Nephron (organoid): ENCODE data around the gene BAIAP2.
A peak's percentile ranks its signal among the peaks of the same experiment; 100 is the strongest.

Experiments used
- H3K27ac Mint-ChIP-seq, 3 experiments: 2 replicates each; pipeline ENCODE4 v1.8.0; 2020; ENCODE audit warnings: mixed read lengths in 3 of 3, mild to moderate bottlenecking in 2 of 3, moderate library complexity in 1 of 3
- H3K27me3 Mint-ChIP-seq: 2 replicates; pipeline ENCODE4 v1.8.0; 2021; ENCODE audit warnings: low read depth, mild to moderate bottlenecking, moderate library complexity, mixed read lengths
- H3K36me3 Mint-ChIP-seq: 2 replicates; pipeline ENCODE4 v1.8.0; 2020; ENCODE audit warnings: low read depth, mixed read lengths
- H3K4me1 Mint-ChIP-seq: 2 replicates; pipeline ENCODE4 v1.8.0; 2020; ENCODE audit warnings: mixed read lengths
- H3K4me3 Mint-ChIP-seq, 3 experiments: 2 replicates each; pipeline ENCODE4 v1.8.0; 2020; ENCODE audit warnings: mild to moderate bottlenecking in 3 of 3, mixed read lengths in 3 of 3, moderate library complexity in 2 of 3
- H3K9me3 Mint-ChIP-seq: 2 replicates; pipeline ENCODE4 v1.8.0; 2020; ENCODE audit warnings: mixed read lengths
- TF ChIP-seq, protein P1 (sequence below), 3 experiments: fragments of 200-600 bp; sonication (generic); IDR thresholded peaks; one replicate each; pipeline ENCODE4 v1.5.0; 2021; ENCODE audit warnings: antibody characterized with exemption in 3 of 3; ENCODE audit not compliant: unreplicated experiment in 3 of 3

BAIAP2 gene

DNA sequence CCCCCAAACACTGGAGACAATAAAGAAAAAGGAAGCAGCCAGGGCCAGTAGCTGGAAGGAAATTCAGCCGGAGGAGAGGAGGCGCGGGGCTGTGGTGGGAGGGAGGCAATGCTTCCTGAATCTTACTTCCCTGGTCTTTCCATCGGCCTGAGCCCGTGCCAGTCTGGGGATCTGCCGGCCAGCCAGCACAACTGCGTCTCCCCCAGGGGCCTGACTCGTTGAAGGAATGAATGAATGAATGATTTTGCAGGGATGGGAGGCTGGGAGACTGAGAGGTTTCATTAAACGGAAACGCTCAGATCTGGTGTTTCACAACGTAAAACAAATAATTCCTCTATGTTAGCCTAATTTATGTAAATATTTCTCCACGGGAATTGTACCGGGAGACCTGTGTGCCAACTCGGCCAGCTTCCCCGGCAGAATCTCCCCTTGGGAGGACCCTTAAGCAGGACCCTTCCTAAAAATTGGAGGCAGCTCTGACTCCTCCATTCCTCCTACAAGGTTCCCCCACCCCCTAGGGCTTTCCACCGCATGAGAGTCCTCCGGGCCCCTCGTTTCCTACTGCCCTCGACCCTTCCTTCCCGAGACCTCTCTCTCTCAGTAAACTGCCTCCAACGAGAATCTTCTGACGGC lies 1.3 kb upstream of the BAIAP2 start:
- Mint-ChIP-seq H3K36me3 (peaks cover 17% of the 10 kb centered on the region), H3K27me3 (peaks cover 15% of the 10 kb centered on the region), H3K9me3 (no peaks in the 10 kb centered on the region), H3K4me3 (peak overlapping the region; percentile 93 to 97 (median 96)), H3K4me1 (peaks cover 57% of the 10 kb centered on the region), H3K27ac (peak overlapping the region; percentile 60 to 93 (median 85))
- TF ChIP-seq, protein P1, sequence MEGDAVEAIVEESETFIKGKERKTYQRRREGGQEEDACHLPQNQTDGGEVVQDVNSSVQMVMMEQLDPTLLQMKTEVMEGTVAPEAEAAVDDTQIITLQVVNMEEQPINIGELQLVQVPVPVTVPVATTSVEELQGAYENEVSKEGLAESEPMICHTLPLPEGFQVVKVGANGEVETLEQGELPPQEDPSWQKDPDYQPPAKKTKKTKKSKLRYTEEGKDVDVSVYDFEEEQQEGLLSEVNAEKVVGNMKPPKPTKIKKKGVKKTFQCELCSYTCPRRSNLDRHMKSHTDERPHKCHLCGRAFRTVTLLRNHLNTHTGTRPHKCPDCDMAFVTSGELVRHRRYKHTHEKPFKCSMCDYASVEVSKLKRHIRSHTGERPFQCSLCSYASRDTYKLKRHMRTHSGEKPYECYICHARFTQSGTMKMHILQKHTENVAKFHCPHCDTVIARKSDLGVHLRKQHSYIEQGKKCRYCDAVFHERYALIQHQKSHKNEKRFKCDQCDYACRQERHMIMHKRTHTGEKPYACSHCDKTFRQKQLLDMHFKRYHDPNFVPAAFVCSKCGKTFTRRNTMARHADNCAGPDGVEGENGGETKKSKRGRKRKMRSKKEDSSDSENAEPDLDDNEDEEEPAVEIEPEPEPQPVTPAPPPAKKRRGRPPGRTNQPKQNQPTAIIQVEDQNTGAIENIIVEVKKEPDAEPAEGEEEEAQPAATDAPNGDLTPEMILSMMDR (IDR thresholded peaks at IDR 0.05; ENCODE audit: unreplicated experiment in 3 of 3): no peak

DNA sequence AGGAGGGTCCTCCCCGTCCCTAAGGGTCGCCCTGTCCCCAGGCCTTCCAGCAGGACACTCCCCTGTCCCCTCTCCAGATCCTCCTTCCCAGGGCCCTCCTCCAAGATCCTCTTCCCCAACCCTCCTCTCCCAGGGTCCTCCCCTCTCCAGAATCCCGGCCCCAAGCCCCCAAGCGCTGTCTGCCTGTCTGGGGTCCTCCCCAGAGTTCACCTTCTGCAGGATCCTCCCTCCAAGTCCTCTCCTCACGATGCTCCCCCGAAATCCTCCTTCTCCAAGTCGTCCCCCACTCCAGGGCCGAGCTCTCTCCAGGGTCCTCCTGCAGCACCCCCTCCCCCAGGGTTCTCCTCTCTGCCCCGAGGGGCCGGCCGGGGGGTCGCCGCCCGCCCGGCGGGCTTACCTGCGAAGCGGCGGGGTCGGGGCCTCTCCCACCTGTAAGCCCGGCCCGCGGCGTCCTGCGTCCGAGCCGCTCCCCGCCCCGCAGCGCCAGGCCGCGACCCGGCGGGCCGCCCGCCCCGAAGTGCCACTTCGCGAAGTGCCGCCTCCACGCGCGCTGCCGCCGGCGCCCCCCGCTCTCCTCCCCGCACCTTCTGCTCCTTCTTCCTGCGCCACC lies 678 bp upstream of the BAIAP2 start:
- Mint-ChIP-seq H3K27me3 (peaks cover 14% of the 10 kb centered on the region), H3K36me3 (peaks cover 17% of the 10 kb centered on the region), H3K27ac (peak overlapping the region; percentile 60 to 93 (median 85)), H3K4me1 (peaks cover 59% of the 10 kb centered on the region), H3K4me3 (peak overlapping the region; percentile 93 to 97 (median 96)), H3K9me3 (no peaks in the 10 kb centered on the region)
- TF ChIP-seq, protein P1 (IDR thresholded peaks at IDR 0.05; ENCODE audit: unreplicated experiment in 3 of 3): no peak

DNA sequence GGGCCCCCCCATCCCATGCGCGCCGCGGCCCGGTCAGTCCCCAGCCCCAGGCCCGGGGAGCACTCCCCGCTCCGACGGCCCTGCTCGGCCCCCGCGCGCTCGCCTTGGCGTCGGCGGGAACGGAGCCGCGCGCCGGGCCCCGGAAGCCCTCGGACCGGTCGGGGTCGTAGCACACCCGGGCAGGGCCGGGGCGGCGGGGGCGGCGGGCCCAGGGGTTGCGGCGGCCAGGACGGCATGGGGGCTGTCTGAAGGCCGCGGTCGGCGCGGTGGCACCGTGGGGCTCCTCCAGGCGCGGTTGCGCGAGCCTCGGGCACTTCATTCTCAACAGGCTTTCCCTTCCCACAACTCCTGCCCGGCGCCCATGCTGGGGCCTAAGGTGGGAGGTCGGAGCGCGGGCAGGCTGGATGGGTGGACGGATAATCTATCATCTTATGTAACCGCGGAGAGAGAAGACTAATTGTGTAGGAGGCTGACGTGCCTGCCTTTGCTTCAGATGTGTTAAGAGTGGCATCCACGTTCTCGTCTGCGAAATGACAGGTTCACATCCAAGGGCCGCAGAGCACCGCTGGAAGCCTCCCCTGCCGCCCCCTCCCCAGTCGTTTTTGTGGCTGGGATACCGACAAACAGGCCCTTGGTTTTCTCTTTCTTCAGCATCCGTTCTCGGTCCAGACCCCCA lies 708 bp downstream of the BAIAP2 start:
- Mint-ChIP-seq H3K4me3 (peak overlapping the region; percentile 86 to 95 (median 88)), H3K27ac (peak overlapping the region; percentile 15 to 88 (median 69)), H3K4me1 (peaks cover 66% of the 10 kb centered on the region), H3K36me3 (peaks cover 13% of the 10 kb centered on the region), H3K27me3 (peaks cover 12% of the 10 kb centered on the region), H3K9me3 (no peaks in the 10 kb centered on the region)
- TF ChIP-seq, protein P1 (IDR thresholded peaks at IDR 0.05; ENCODE audit: unreplicated experiment in 3 of 3): no peak

DNA sequence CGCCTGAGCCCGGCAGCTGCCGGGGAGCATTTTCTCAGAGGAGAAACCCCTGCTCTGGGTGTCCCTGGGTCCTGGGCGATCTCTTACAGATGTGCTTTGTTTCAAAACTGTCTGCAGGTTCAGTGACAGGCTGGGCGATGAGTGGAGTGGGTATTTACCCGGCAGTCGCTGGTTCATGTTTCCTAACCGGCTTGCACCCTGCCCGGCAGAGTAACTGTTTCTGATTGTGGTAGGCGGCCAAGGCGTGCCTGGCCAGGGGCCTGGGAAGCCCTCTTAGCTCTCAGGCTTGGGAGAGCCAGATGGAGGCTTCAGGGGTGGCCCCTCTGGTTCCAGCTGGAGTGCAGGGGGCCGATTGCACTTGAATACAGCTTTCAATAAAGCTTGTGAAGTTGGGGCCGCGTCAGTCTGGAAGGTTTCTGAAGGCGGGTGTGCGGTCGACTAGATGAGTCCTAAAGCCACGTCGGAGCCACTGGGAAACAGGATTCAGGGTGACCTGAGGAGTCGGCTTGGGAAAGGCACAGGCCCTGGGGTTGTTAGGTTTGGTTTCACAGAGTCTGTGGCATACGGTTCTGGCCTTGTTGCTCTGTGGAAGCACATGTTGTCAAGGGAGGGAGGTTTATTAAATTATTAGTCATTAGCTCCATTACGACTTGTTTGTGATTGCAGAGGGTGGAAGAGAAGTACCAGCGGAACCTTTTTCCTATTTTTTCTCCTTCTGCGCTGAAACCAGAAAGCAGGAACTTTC lies 1.4 kb downstream of the BAIAP2 start:
- peaks cover 64% of the 10 kb centered on the region for H3K4me1 Mint-ChIP-seq
- H3K27me3 Mint-ChIP-seq: peaks cover 12% of the 10 kb centered on the region
- TF ChIP-seq, protein P1 (IDR thresholded peaks at IDR 0.05; ENCODE audit: unreplicated experiment in 3 of 3): no peak
- peak overlapping the region; percentile 15 to 88 (median 69) for H3K27ac Mint-ChIP-seq
- no peaks in the 10 kb centered on the region for H3K9me3 Mint-ChIP-seq
- H3K4me3 Mint-ChIP-seq: peak overlapping the region; percentile 86 to 95 (median 88)
- peaks cover 7% of the 10 kb centered on the region for H3K36me3 Mint-ChIP-seq

DNA sequence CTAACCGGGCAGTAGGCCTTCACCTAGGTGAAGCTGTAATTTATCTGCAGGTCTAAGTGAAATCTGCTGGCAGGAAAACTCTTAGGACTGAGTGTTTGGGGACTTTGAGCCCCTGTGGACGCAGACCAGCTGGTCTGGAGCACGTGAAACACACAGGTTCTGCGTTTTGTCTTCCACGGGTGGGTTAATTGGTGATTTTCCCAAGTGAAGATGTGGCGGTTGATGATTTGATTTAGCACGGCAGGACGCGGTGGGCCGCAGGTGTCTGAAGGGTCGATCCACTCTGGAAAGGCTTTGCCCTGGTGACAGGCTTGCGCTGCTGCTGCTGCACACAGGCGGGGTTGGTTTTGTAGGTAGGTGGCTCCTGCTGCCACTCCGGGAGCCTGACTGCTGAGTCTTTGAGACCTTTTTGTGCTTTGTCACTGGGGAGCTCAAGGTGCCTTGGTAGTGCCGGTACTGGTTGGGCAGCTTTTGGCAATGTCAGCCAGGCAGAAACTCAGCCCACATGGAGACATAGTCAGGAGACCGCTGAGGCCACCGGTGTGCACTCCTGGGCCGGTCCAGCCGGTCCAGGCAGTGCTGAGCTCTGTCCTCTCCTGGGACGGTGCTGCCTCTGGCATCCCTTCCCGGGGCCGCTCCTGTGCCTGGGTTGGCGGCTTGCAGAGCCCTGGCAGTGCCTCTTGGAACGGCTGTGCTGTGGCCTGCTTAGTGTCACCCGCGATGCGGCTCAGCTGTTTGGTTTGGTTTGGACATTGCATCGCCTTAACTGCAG lies 2.3 kb downstream of the BAIAP2 start:
- peak overlapping the region; percentile 86 to 95 (median 88) for H3K4me3 Mint-ChIP-seq
- H3K36me3 Mint-ChIP-seq: peaks cover 2% of the 10 kb centered on the region
- peak overlapping the region; percentile 15 to 88 (median 69) for H3K27ac Mint-ChIP-seq
- peaks cover 61% of the 10 kb centered on the region for H3K4me1 Mint-ChIP-seq
- peaks cover 10% of the 10 kb centered on the region for H3K27me3 Mint-ChIP-seq
- no peaks in the 10 kb centered on the region for H3K9me3 Mint-ChIP-seq
- TF ChIP-seq, protein P1 (IDR thresholded peaks at IDR 0.05; ENCODE audit: unreplicated experiment in 3 of 3): no peak
